ENCODE data around the gene ACTL6B. TPM values are rescaled to one million over a fixed set of nuclear protein-coding genes. Genes with fewer than 3 reads are reported as not detected.

ACTL6B gene
- total RNA-seq, 2 experiments from 2014 or later, result not detected

GRCh38 chr7:100620239-100620638 is 36.0 kb downstream of the ACTL6B start:
- no peak for TF ChIP-seq EZH2phosphoT487 (IDR thresholded peaks at IDR 0.05; ENCODE audit: borderline replicate concordance, low read depth, low read length)
- no peak for TF ChIP-seq CTCF (conservative IDR thresholded peaks at IDR 0.05; ENCODE audit: low read length)
- no peaks in the 10 kb centered on the region for H4K20me1 ChIP-seq (ENCODE audit: insufficient read depth, low read length)
- H3K36me3 ChIP-seq (ENCODE audit: insufficient read depth, low read length), result no peaks in the 10 kb centered on the region
- no peaks in the 10 kb centered on the region for H3K9me2 ChIP-seq (ENCODE audit: insufficient read depth, low read length)
- no peak overlapping the region for H3K27ac ChIP-seq (ENCODE audit: low read depth, low read length, poor library complexity, severe bottlenecking)
- H2AFZ ChIP-seq (ENCODE audit: low read length), result no peak overlapping the region
- BruUV-seq (replicated peaks), result no TSS peak
- no peak overlapping the region for H3K4me2 ChIP-seq (ENCODE audit: low read length)
- no peaks in the 10 kb centered on the region for H3K9me3 ChIP-seq (ENCODE audit: low read length)
- ChIA-PET CTCF (ENCODE audit: unreplicated experiment) (no interaction called here), POLR2A (interaction anchor here (0.6 to 2.0 kb wide), 2 partner anchors 8 to 90 kb away, joined by 3 to 6 read pairs; partner anchors contain the start of gene MOSPD3)
- no peak overlapping the region for H3K4me3 ChIP-seq (ENCODE audit: low read depth, low read length, poor library complexity, severe bottlenecking)
- no peaks in the 10 kb centered on the region for H3K79me2 ChIP-seq (ENCODE audit: insufficient read depth, low read depth, low read length)
- intact Hi-C loops (cut with micrococcal nuclease; ENCODE audit: unreplicated experiment), result no loop called here
- H3K4me1 ChIP-seq (ENCODE audit: insufficient read depth, low read length, poor library complexity, severe bottlenecking), result no peaks in the 10 kb centered on the region
- DNase-seq (ENCODE audit: low spot score), result no peak

- Histone ChIP-seq H3K4me1 (ENCODE audit: insufficient read depth, low read length, poor library complexity, severe bottlenecking) (peaks cover 9% of the 10 kb centered on the region), H4K20me1 (ENCODE audit: insufficient read depth, low read length) (no peaks in the 10 kb centered on the region), H3K9me3 (ENCODE audit: low read length) (no peaks in the 10 kb centered on the region), H3K27ac (ENCODE audit: low read depth, low read length, poor library complexity, severe bottlenecking) (no peak overlapping the region), H3K9me2 (ENCODE audit: insufficient read depth, low read length) (no peaks in the 10 kb centered on the region), H3K4me2 (ENCODE audit: low read length) (no peak overlapping the region), H3K4me3 (ENCODE audit: low read depth, low read length, poor library complexity, severe bottlenecking) (no peak overlapping the region), H2AFZ (ENCODE audit: low read length) (no peak overlapping the region), H3K79me2 (ENCODE audit: insufficient read depth, low read depth, low read length) (no peaks in the 10 kb centered on the region), H3K36me3 (ENCODE audit: insufficient read depth, low read length) (no peaks in the 10 kb centered on the region)
- CTCF ChIA-PET (ENCODE audit: unreplicated experiment), result no interaction called here
- no TSS peak for BruUV-seq (replicated peaks)
- POLR2A ChIA-PET, result no interaction called here
- TF ChIP-seq CTCF (conservative IDR thresholded peaks at IDR 0.05; ENCODE audit: low read length) (no peak), EZH2phosphoT487 (IDR thresholded peaks at IDR 0.05; ENCODE audit: borderline replicate concordance, low read depth, low read length) (no peak)
- DNase-seq (ENCODE audit: low spot score), result no peak
- intact Hi-C loops (cut with micrococcal nuclease; ENCODE audit: unreplicated experiment), result no loop called here
Measured at GRCh38 chr7:100614308-100614861, 41.9 kb downstream of the ACTL6B start.

- DNase-seq (ENCODE audit: low spot score), result no peak
- Histone ChIP-seq H3K27ac (ENCODE audit: low read depth, low read length, poor library complexity, severe bottlenecking) (no peak overlapping the region), H3K4me2 (ENCODE audit: low read length) (peak overlapping the region; percentile 99), H3K9me2 (ENCODE audit: insufficient read depth, low read length) (no peaks in the 10 kb centered on the region), H3K4me1 (ENCODE audit: insufficient read depth, low read length, poor library complexity, severe bottlenecking) (peaks cover 9% of the 10 kb centered on the region), H3K9me3 (ENCODE audit: low read length) (no peaks in the 10 kb centered on the region), H2AFZ (ENCODE audit: low read length) (no peak overlapping the region), H3K36me3 (ENCODE audit: insufficient read depth, low read length) (no peaks in the 10 kb centered on the region), H3K4me3 (ENCODE audit: low read depth, low read length, poor library complexity, severe bottlenecking) (no peak overlapping the region), H4K20me1 (ENCODE audit: insufficient read depth, low read length) (no peaks in the 10 kb centered on the region), H3K79me2 (ENCODE audit: insufficient read depth, low read depth, low read length) (no peaks in the 10 kb centered on the region)
- POLR2A ChIA-PET, result interaction anchor here (0.6 to 2.0 kb wide), 3 partner anchors 28 to 137 kb away, joined by 4 to 13 read pairs (median 5); partner anchors contain the start of genes FBXO24 and LRCH4
- no peak for TF ChIP-seq EZH2phosphoT487 (IDR thresholded peaks at IDR 0.05; ENCODE audit: borderline replicate concordance, low read depth, low read length)
- no peak; the same call in 1 of the 2 replicates for TF ChIP-seq CTCF (conservative IDR thresholded peaks at IDR 0.05; ENCODE audit: low read length)
- intact Hi-C loops (cut with micrococcal nuclease; ENCODE audit: unreplicated experiment), result loop anchor here (2.0 kb wide), 2 partner anchors 13 to 59 kb away; partner anchors contain the start of gene GNB2
- CTCF ChIA-PET (ENCODE audit: unreplicated experiment), result interaction anchor here (0.5 to 1.6 kb wide), 3 partner anchors 13 to 194 kb away, joined by 3 to 7 read pairs (median 3); no protein-coding TSS in a partner anchor
- no TSS peak for BruUV-seq (replicated peaks)
Measured at GRCh38 chr7:100613412-100614175, 42.7 kb downstream of the ACTL6B start.
